Stimulated activated CD4-positive, alpha-beta T cell treated with anti-CD3 and anti-CD28 coated beads, Interleukin-4, amount 100 ng/mL, for 4 hours (primary cell): ENCODE results near the gene DCDC1.
"Not testable (repeated sequence)": the region's sequence is repeated elsewhere in the genome, so short reads cannot be mapped to it uniquely, and the experiment has no call there.

Experiments used
- DNase-seq, 2 experiments: peaks; one replicate each; pipeline ENCODE4 v3.0.0-alpha.2; 2020

The DCDC1 gene

GRCh38 chr11:31327417-31327816 is 42.1 kb downstream of the DCDC1 start:
- DNase-seq, result no peak

- DNase-seq, result no peak
Observed at GRCh38 chr11:31326470-31327148, 42.9 kb downstream of the DCDC1 start.

GRCh38 chr11:31325160-31325559 is 44.4 kb downstream of the DCDC1 start:
- DNase-seq, result no peak

- DNase-seq, result no peak
Observed at GRCh38 chr11:31323145-31323544, 46.4 kb downstream of the DCDC1 start.

GRCh38 chr11:31321494-31321893 is 48.0 kb downstream of the DCDC1 start:
- not testable (repeated sequence) for DNase-seq

- no peak for DNase-seq
Observed at GRCh38 chr11:31303644-31304180, 65.8 kb downstream of the DCDC1 start.

GRCh38 chr11:31301549-31302510 is 67.7 kb downstream of the DCDC1 start:
- DNase-seq, result no peak

- DNase-seq, result no peak
Observed at GRCh38 chr11:31295308-31295707, 74.2 kb downstream of the DCDC1 start.

- not testable (repeated sequence) for DNase-seq
Observed at GRCh38 chr11:31273527-31273926, 96.0 kb downstream of the DCDC1 start.

- DNase-seq, result no peak
Observed at GRCh38 chr11:31267720-31268119, 101.8 kb downstream of the DCDC1 start.

GRCh38 chr11:31264834-31265233 is 104.7 kb downstream of the DCDC1 start:
- DNase-seq, result no peak

- no peak for DNase-seq
Observed at GRCh38 chr11:31262761-31263160, 106.8 kb downstream of the DCDC1 start.

GRCh38 chr11:31259797-31260196 is 109.7 kb downstream of the DCDC1 start:
- no peak for DNase-seq

- DNase-seq, result no peak
Observed at GRCh38 chr11:31254415-31254814, 115.1 kb downstream of the DCDC1 start.

GRCh38 chr11:31248768-31249167 is 120.8 kb downstream of the DCDC1 start:
- no peak for DNase-seq

- DNase-seq, result no peak
Observed at GRCh38 chr11:31247321-31247720, 122.2 kb downstream of the DCDC1 start.

- DNase-seq, result no peak
Observed at GRCh38 chr11:31246451-31247165, 122.9 kb downstream of the DCDC1 start.

GRCh38 chr11:31243706-31244105 is 125.8 kb downstream of the DCDC1 start:
- no peak for DNase-seq

- no peak for DNase-seq
Observed at GRCh38 chr11:31240340-31240904, 129.1 kb downstream of the DCDC1 start.

- DNase-seq, result no peak
Observed at GRCh38 chr11:31237819-31238760, 131.4 kb downstream of the DCDC1 start.

GRCh38 chr11:31236143-31236542 is 133.4 kb downstream of the DCDC1 start:
- DNase-seq, result no peak

- DNase-seq, result no peak
Observed at GRCh38 chr11:31233425-31233824, 136.1 kb downstream of the DCDC1 start.
